MCF 10A (cell line): ENCODE data around the gene PLEK. TPM values are rescaled to one million over a fixed set of nuclear protein-coding genes. Genes with fewer than 3 reads are reported as not detected.
A peak's percentile ranks its signal among the peaks of the same experiment; 100 is the strongest.

Source experiments
- BruUV-seq: library from RNA; stranded (reverse); fragments of 400-500 nt; replicated peaks from 2 replicates; lab custom pipeline; 2021; lab: Mats Ljungman, UMichigan
- CTCF ChIA-PET: fragments of 300-600 bp; sonication (Branson Sonifier 250); formaldehyde crosslinking; extraction: SDS; loops from one replicate; lab custom pipeline; 2021; ENCODE audit warnings: antibody characterized with exemption, inconsistent platforms; lab: Yijun Ruan, JAX
- POLR2A ChIA-PET: fragments of 300-600, 350-650 bp; sonication (Branson Sonifier 250); formaldehyde crosslinking; extraction: SDS; loops from one replicate; lab custom pipeline; 2020; ENCODE audit warnings: antibody characterized with exemption, inconsistent platforms; lab: Yijun Ruan, JAX
- DNase-seq: peaks from one replicate; pipeline ENCODE4 v3.0.0-alpha.2; 2018; ENCODE audit not compliant: unreplicated experiment
- H3K27ac Mint-ChIP-seq: one replicate; pipeline ENCODE4 v1.8.0; 2022; ENCODE audit warnings: mild to moderate bottlenecking, low read depth, mixed read lengths; ENCODE audit not compliant: unreplicated experiment
- H3K27me3 Mint-ChIP-seq: one replicate; pipeline ENCODE4 v1.8.0; 2022; ENCODE audit warnings: mixed read lengths; ENCODE audit not compliant: insufficient read depth, unreplicated experiment
- H3K36me3 Mint-ChIP-seq: one replicate; pipeline ENCODE4 v1.8.0; 2022; ENCODE audit warnings: mild to moderate bottlenecking, moderate library complexity, mixed read lengths; ENCODE audit not compliant: insufficient read depth, unreplicated experiment
- H3K4me1 Mint-ChIP-seq: one replicate; pipeline ENCODE4 v1.8.0; 2022; ENCODE audit warnings: mixed read lengths; ENCODE audit not compliant: insufficient read depth, unreplicated experiment
- H3K4me3 Mint-ChIP-seq: one replicate; pipeline ENCODE4 v1.8.0; 2022; ENCODE audit warnings: mild to moderate bottlenecking, moderate library complexity, mixed read lengths; ENCODE audit not compliant: unreplicated experiment
- H3K9me3 Mint-ChIP-seq: one replicate; pipeline ENCODE4 v1.8.0; 2022; ENCODE audit warnings: mixed read lengths; ENCODE audit not compliant: unreplicated experiment
- intact Hi-C: fragments of 100-400 bp; cut with micrococcal nuclease; formaldehyde crosslinking; loops from 2 replicates; pipeline ENCODE4 v1.14.1; 2022
- total RNA-seq: library from RNA; stranded (reverse); gene quantifications from 2 replicates; pipeline ENCODE4 v1.2.3, GENCODE V29; 2022
- TF ChIP-seq, protein P1 (sequence below): fragments of 200-600 bp; IDR thresholded peaks from one replicate; pipeline ENCODE4 v1.8.0; 2022; ENCODE audit warnings: antibody characterized with exemption, mild to moderate bottlenecking; ENCODE audit not compliant: unreplicated experiment

PLEK gene
- total RNA-seq, 1 experiment from 2014 or later = not detected

DNA sequence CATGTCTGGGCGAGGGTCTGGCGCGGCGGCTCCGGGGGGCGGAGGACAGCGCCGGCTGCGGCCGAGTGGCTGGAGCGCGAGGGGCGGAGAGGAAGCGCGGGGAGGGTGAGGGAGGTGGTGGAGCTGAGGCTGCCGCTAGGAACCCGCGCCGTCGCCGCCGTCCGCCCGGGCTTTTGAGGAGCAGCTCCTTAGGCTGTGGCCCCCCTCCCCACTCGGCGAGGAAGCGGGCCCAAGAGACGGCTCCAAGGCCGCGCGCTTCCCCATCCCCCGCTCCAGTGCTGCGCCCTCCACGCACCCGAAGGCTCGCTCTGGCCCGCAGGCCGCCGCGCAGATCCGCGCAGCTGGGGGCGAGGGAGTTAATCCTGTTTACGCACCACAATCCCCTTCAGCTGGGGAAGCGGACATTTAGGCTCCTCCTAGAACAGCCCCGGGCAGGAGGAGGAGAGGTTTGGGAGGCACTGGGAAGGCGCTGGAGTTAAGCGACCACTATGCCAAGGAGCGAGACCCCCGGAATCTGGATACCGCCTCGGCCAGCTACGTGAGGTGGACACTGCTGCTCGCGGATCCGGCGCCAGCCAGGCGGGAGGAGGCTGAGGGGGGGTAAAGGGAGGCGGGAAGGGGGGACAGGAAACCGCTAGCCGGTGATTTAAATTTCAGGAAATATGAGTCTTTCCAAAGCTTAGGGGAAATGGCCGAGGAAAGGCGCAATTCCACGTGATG lies 45.5 kb upstream of the PLEK start, which contains the start of gene CNRIP1:
Gene CNRIP1 (minus strand): TSS at position 552 of the 720 bp plus-strand sequence. CDS start 549 bp downstream, at position 3.
- no TSS peak for BruUV-seq
- CTCF ChIA-PET = interaction anchor here (0.6 to 2.1 kb wide), 6 partner anchors 9 to 162 kb away, joined by 3 to 4 read pairs (median 4); partner anchors contain the start of gene PNO1

DNA sequence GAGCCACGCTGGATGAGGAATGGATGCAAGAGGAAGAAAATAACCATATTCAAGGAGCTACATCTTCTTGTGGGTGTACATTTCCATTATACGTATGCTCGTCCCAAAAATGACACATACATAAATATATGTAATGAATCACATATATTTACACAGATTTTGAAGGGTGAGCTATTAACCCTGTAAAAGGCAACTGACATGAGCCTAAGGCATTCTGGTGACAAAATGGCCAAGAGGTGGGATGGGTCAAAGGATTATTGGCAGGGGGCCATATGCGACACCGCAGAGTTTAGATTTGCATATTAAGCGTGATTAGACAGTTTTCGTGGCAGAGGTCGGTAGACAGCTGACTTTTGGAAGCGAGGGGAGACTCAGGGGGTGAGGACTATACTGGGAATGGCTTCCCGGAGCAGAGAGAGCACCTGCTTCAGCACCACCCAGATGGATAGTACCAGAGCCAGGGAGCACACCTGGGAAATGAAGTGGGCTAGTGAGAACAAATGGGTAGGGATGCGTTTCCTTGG lies 44.9 kb upstream of the PLEK start:
- intact Hi-C loops = no loop called here
- no TSS peak for BruUV-seq
- peak overlapping the region; percentile 65 for H3K4me3 Mint-ChIP-seq
- no peak overlapping the region for H3K27ac Mint-ChIP-seq
- H3K27me3 Mint-ChIP-seq = peaks cover 15% of the 10 kb centered on the region
- ChIA-PET CTCF (interaction anchor here (0.5 to 2.1 kb wide), 5 partner anchors 10 to 124 kb away, joined by 3 to 4 read pairs (median 4); no protein-coding TSS in a partner anchor), POLR2A (interaction anchor here (0.5 to 1.2 kb wide), 3 partner anchors 29 to 67 kb away, joined by 3 to 4 read pairs (median 3); no protein-coding TSS in a partner anchor)
- H3K36me3 Mint-ChIP-seq = no peaks in the 10 kb centered on the region
- DNase-seq = peak; percentile 29
- H3K4me1 Mint-ChIP-seq = no peaks in the 10 kb centered on the region
- TF ChIP-seq, protein P1, sequence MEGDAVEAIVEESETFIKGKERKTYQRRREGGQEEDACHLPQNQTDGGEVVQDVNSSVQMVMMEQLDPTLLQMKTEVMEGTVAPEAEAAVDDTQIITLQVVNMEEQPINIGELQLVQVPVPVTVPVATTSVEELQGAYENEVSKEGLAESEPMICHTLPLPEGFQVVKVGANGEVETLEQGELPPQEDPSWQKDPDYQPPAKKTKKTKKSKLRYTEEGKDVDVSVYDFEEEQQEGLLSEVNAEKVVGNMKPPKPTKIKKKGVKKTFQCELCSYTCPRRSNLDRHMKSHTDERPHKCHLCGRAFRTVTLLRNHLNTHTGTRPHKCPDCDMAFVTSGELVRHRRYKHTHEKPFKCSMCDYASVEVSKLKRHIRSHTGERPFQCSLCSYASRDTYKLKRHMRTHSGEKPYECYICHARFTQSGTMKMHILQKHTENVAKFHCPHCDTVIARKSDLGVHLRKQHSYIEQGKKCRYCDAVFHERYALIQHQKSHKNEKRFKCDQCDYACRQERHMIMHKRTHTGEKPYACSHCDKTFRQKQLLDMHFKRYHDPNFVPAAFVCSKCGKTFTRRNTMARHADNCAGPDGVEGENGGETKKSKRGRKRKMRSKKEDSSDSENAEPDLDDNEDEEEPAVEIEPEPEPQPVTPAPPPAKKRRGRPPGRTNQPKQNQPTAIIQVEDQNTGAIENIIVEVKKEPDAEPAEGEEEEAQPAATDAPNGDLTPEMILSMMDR = no peak
- H3K9me3 Mint-ChIP-seq = no peaks in the 10 kb centered on the region

More for the DNA sequence above, 45.5 kb upstream of the PLEK start, which contains the start of gene CNRIP1:
- no peak within 1 kb of the TSS for H3K27ac Mint-ChIP-seq
- POLR2A ChIA-PET = interaction anchor here (0.5 to 1.2 kb wide), 4 partner anchors 10 to 66 kb away, joined by 3 to 4 read pairs (median 3); no protein-coding TSS in a partner anchor
- H3K4me1 Mint-ChIP-seq = no peaks in the 10 kb centered on the region
- peak within 1 kb of the TSS; percentile 65 for H3K4me3 Mint-ChIP-seq
- H3K36me3 Mint-ChIP-seq = no peaks in the 10 kb centered on the region
- peak; percentile 44 for DNase-seq
- intact Hi-C loops = no loop called here
- TF ChIP-seq, protein P1 = no peak
- H3K27me3 Mint-ChIP-seq = peaks cover 9% of the 10 kb centered on the region
- H3K9me3 Mint-ChIP-seq = no peaks in the 10 kb centered on the region

DNA sequence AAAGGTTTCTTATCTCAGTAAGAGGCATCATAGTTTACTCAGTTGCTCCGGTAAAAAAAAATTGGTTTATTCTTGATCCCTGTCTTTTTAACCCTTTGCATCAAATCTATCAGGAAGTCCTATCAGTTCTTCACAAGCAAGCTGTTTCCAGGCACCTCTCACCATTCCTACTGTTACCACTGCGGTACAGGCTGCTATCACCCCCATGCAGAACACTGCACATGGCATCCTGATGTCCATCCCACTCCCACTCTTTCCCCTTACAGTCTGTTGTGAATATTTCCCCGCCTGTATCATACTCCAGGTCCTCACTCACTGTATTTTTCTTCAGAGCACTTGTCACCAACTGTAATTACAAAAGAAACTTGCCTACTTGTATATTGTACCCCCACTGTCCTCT lies 40.0 kb upstream of the PLEK start:
- no TSS peak for BruUV-seq
- Mint-ChIP-seq H3K36me3 (no peaks in the 10 kb centered on the region), H3K9me3 (no peaks in the 10 kb centered on the region), H3K27ac (no peak overlapping the region), H3K4me1 (no peaks in the 10 kb centered on the region), H3K4me3 (no peak overlapping the region), H3K27me3 (peaks cover 20% of the 10 kb centered on the region)
- intact Hi-C loops = no loop called here
- CTCF ChIA-PET = no interaction called here
- no peak for DNase-seq
- POLR2A ChIA-PET = interaction anchor here (1.0 kb wide), 1 partner anchor 28 kb away, joined by 4 read pairs; no protein-coding TSS in a partner anchor
- TF ChIP-seq, protein P1 = no peak

DNA sequence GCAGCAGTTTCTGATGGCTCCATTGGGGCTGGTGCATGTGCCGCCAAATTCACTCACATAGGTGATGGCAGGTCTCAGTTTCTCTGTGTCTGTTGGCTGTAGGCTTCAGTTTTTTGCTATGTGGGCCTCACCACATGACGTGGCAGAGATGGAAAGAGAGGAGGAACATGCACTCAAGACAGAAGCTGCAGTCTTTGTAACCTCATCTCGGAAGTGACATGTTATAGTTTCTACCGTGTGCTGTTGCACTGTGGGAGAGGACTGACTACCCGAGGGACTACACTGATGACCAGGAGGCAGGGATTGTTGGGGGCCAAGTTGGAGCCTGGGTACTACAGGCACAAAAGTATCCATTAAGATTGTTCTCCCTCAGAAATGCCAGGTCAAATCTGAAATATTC lies 36.2 kb upstream of the PLEK start:
- TF ChIP-seq, protein P1 = no peak
- ChIA-PET POLR2A (no interaction called here), CTCF (interaction anchor here (0.7 to 0.9 kb wide), 2 partner anchors 37 to 1423 kb away, joined by 3 read pairs; no protein-coding TSS in a partner anchor)
- Mint-ChIP-seq H3K9me3 (no peaks in the 10 kb centered on the region), H3K27me3 (peaks cover 18% of the 10 kb centered on the region), H3K4me3 (no peak overlapping the region), H3K27ac (no peak overlapping the region), H3K36me3 (no peaks in the 10 kb centered on the region), H3K4me1 (no peaks in the 10 kb centered on the region)
- DNase-seq = no peak
- intact Hi-C loops = no loop called here
- no TSS peak for BruUV-seq
